Prostate gland (tissue), 2 donors: Measurements from ENCODE around the gene INSYN2B.

ENCODE experiments used
- CTCF ChIP-seq, 4 experiments: fragments of 200-600 bp in 2 of 4; fragments of 450-650 bp in 2 of 4; sonication (generic) in 2 of 4; IDR thresholded peaks; 1 replicate in 3 of 4; 2 replicates in 1 of 4; pipeline ENCODE4 v1.5.1; 2016 to 2019; ENCODE audit warnings: antibody characterized with exemption in 4 of 4, mild to moderate bottlenecking in 2 of 4, moderate library complexity in 2 of 4
- POLR2A ChIP-seq: fragments of 450-650 bp; IDR thresholded peaks from one replicate; pipeline ENCODE4 v1.6.1; 2016; ENCODE audit warnings: antibody characterized with exemption, mild to moderate bottlenecking
- POLR2AphosphoS5 ChIP-seq: sonication (generic); formaldehyde crosslinking; IDR thresholded peaks from one replicate; pipeline ENCODE4 v1.6.1; 2017; ENCODE audit warnings: antibody characterized with exemption

- TF ChIP-seq CTCF (IDR thresholded peaks at IDR 0.05) (no peak), POLR2A (no peak), POLR2AphosphoS5 (no peak)
Observed at GRCh38 chr5:169909945-169910344, 70.3 kb downstream of the INSYN2B start.
